Adrenal gland (tissue), 5 donors: ENCODE data around the gene HLF.

Source experiments
- POLR2A ChIP-seq, 2 donors: fragments of 450-650 bp; IDR thresholded peaks; one replicate each; pipeline ENCODE4 v1.6.1; 2017; ENCODE audit warnings: antibody characterized with exemption in 2 of 2, mild to moderate bottlenecking in 2 of 2, moderate library complexity in 1 of 2
- TF ChIP-seq, protein P1 (sequence below), 6 experiments: fragments of 450-650 bp in 4 of 6; fragments of 200-600 bp in 2 of 6; sonication (generic) in 1 of 6; IDR thresholded peaks; 1 replicate in 5 of 6; 2 replicates in 1 of 6; pipeline versions ENCODE4 v1.5.1 to v1.8.0; 2016 to 2021; ENCODE audit warnings: antibody characterized with exemption in 6 of 6, mild to moderate bottlenecking in 2 of 6, moderate library complexity in 1 of 6
- donor health status: DM: no; HTN: no; CAD: no.

GRCh38 chr17:55266958-55267688, 2.4 kb downstream of the HLF start:
- TF ChIP-seq, protein P1, sequence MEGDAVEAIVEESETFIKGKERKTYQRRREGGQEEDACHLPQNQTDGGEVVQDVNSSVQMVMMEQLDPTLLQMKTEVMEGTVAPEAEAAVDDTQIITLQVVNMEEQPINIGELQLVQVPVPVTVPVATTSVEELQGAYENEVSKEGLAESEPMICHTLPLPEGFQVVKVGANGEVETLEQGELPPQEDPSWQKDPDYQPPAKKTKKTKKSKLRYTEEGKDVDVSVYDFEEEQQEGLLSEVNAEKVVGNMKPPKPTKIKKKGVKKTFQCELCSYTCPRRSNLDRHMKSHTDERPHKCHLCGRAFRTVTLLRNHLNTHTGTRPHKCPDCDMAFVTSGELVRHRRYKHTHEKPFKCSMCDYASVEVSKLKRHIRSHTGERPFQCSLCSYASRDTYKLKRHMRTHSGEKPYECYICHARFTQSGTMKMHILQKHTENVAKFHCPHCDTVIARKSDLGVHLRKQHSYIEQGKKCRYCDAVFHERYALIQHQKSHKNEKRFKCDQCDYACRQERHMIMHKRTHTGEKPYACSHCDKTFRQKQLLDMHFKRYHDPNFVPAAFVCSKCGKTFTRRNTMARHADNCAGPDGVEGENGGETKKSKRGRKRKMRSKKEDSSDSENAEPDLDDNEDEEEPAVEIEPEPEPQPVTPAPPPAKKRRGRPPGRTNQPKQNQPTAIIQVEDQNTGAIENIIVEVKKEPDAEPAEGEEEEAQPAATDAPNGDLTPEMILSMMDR (IDR thresholded peaks at IDR 0.05): peak in 3 of 6 experiments; percentile 9 to 13 (median 12)
- no peak for TF ChIP-seq POLR2A (IDR thresholded peaks at IDR 0.05)
